NCI-H345 (cell line): ENCODE data around the gene DAAM2.

Experiments used
- DNase-seq: peaks from one replicate; lab custom pipeline; 2025; lab: John Stamatoyannopoulos, UW

DAAM2 gene

GRCh38 chr6:39887692-39888450, 95.7 kb downstream of the DAAM2 start:
- DNase-seq, result no peak

GRCh38 chr6:39889229-39889628, 97.1 kb downstream of the DAAM2 start:
- DNase-seq, result no peak

- no peak for DNase-seq
Observed at GRCh38 chr6:39891353-39891752, 99.2 kb downstream of the DAAM2 start.

GRCh38 chr6:39891976-39892375, 99.8 kb downstream of the DAAM2 start:
- DNase-seq, result no peak

GRCh38 chr6:39892490-39893129, 100.4 kb downstream of the DAAM2 start:
- peak; percentile 31 for DNase-seq

- DNase-seq, result no peak
Observed at GRCh38 chr6:39893286-39893685, 101.1 kb downstream of the DAAM2 start.

GRCh38 chr6:39896701-39897100, 104.5 kb downstream of the DAAM2 start:
- DNase-seq, result no peak

GRCh38 chr6:39897698-39898097, 105.5 kb downstream of the DAAM2 start:
- no peak for DNase-seq

GRCh38 chr6:39898625-39899024, 106.4 kb downstream of the DAAM2 start:
- DNase-seq, result no peak

- DNase-seq, result no peak
Observed at GRCh38 chr6:39899554-39900295, 107.5 kb downstream of the DAAM2 start.

GRCh38 chr6:39901116-39901655, 109.0 kb downstream of the DAAM2 start:
- no peak for DNase-seq

GRCh38 chr6:39901670-39902069, 109.5 kb downstream of the DAAM2 start:
- DNase-seq, result no peak

GRCh38 chr6:39902136-39902535, 110.0 kb downstream of the DAAM2 start:
- DNase-seq, result no peak

GRCh38 chr6:39902786-39903465, 110.8 kb downstream of the DAAM2 start:
- no peak for DNase-seq

- no peak for DNase-seq
Observed at GRCh38 chr6:39903656-39904055, 111.5 kb downstream of the DAAM2 start.

- DNase-seq, result no peak
Observed at GRCh38 chr6:39904946-39905639, 112.9 kb downstream of the DAAM2 start.

GRCh38 chr6:39905640-39905975, 113.4 kb downstream of the DAAM2 start:
- no peak for DNase-seq

- DNase-seq, result no peak
Observed at GRCh38 chr6:39906318-39906761, 114.2 kb downstream of the DAAM2 start.

GRCh38 chr6:39907871-39908575, 115.8 kb downstream of the DAAM2 start:
- DNase-seq, result no peak

GRCh38 chr6:39908838-39909583, 116.8 kb downstream of the DAAM2 start:
- DNase-seq, result no peak
